Spleen (tissue), 11 donors: ENCODE results near the gene SCML1. TPM values are rescaled to one million over a fixed set of nuclear protein-coding genes. Genes with fewer than 3 reads are reported as not detected.

Source experiments
- DNase-seq: peaks from one replicate; pipeline ENCODE4 v3.0.0-alpha.2; 2020
- H3K27ac ChIP-seq, 8 donors: fragments of 200-600 bp; sonication (generic) in 7 of 8; 1 replicate in 4 of 8; 2 replicates in 4 of 8; pipeline versions ENCODE4 v1.5.0 to v1.8.0; 2016 to 2021; ENCODE audit warnings: inconsistent platforms in 4 of 8, mild to moderate bottlenecking in 4 of 8, moderate library complexity in 1 of 8
- H3K27me3 ChIP-seq, 7 donors: fragments of 200-600 bp; sonication (generic) in 6 of 7; replicated peaks in 1 of 7; 1 replicate in 4 of 7; 2 replicates in 3 of 7; pipeline versions ENCODE4 v1.5.0 to v1.8.0; 2016 to 2021; ENCODE audit warnings: inconsistent platforms in 3 of 7, mild to moderate bottlenecking in 1 of 7
- H3K36me3 ChIP-seq, 6 donors: fragments of 200-600 bp; sonication (generic) in 5 of 6; 1 replicate in 4 of 6; 2 replicates in 2 of 6; pipeline versions ENCODE4 v1.5.0 to v1.8.0; 2016 to 2021; ENCODE audit warnings: inconsistent platforms in 2 of 6
- H3K4me1 ChIP-seq, 6 donors: fragments of 200-600 bp; sonication (generic) in 5 of 6; 1 replicate in 3 of 6; 2 replicates in 3 of 6; pipeline versions ENCODE4 v1.5.0 to v1.8.0; 2016 to 2021; ENCODE audit warnings: inconsistent platforms in 3 of 6
- H3K4me3 ChIP-seq, 8 donors: fragments of 200-600 bp; sonication (generic) in 7 of 8; 1 replicate in 4 of 8; 2 replicates in 4 of 8; pipeline versions ENCODE4 v1.5.0 to v1.8.0; 2016 to 2021; ENCODE audit warnings: inconsistent platforms in 4 of 8, mild to moderate bottlenecking in 4 of 8, moderate library complexity in 2 of 8
- H3K9me3 ChIP-seq, 8 donors: fragments of 200-600 bp; sonication (generic) in 7 of 8; 1 replicate in 4 of 8; 2 replicates in 4 of 8; pipeline versions ENCODE4 v1.5.0 to v1.8.0; 2016 to 2021; ENCODE audit warnings: inconsistent platforms in 4 of 8
- POLR2A ChIP-seq, 3 donors: fragments of 450-650 bp; IDR thresholded peaks; one replicate each; pipeline ENCODE4 v1.5.1; 2017; ENCODE audit warnings: antibody characterized with exemption in 3 of 3, mild to moderate bottlenecking in 1 of 3
- POLR2AphosphoS5 ChIP-seq, 3 donors: sonication (generic); formaldehyde crosslinking; IDR thresholded peaks; one replicate each; pipeline ENCODE4 v1.5.1; 2017; ENCODE audit warnings: antibody characterized with exemption in 3 of 3
- WGBS, 5 donors: extraction: QIAGEN DNeasy Blood & Tissue Kit in 3 of 5; methylation state at CpG; one replicate each; pipeline versions ENCODE4 v1.1.5 to v1.1.7; 2013 to 2018; 5-methylcytosine and 5-hydroxymethylcytosine counted together
- intact Hi-C: fragments of 100-400 bp; cut with DNase I; formaldehyde crosslinking; loops from one replicate; pipeline ENCODE4 v1.15.0; 2023; ENCODE audit warnings: low total_unique reads
- polyA plus RNA-seq, 3 donors: library from polyadenylated mRNA; stranded (reverse); fragments of 200-250 nt; gene quantifications; one replicate each; pipeline ENCODE4 v1.2.1, GENCODE V29; 2013
- total RNA-seq, 7 donors: library from RNA; depleted of rRNA in 3 of 7; stranded (reverse); fragments of >200 nt in 3 of 7; fragmentation: NEBNext Ultra II Directional in 4 of 7; extraction: Animal tissue kit (Norgen Biotek cat#: 25700) in 4 of 7; gene quantifications; one replicate each; pipeline versions ENCODE4 v1.1.0 to v1.2.1, GENCODE V29; 2016 to 2021
- TF ChIP-seq, protein P1 (sequence below), 11 experiments: fragments of 200-600 bp in 7 of 11; fragments of 450-650 bp in 4 of 11; sonication (generic) in 4 of 11; IDR thresholded peaks in 8 of 11; conservative IDR thresholded peaks in 3 of 11; 1 replicate in 7 of 11; 2 replicates in 4 of 11; pipeline versions ENCODE4 v1.4.0 to v1.8.0; 2016 to 2021; ENCODE audit warnings: antibody characterized with exemption in 11 of 11, inconsistent platforms in 4 of 11, mild to moderate bottlenecking in 1 of 11
- donor health status: healthy with polysubstance abuse.
- donor health status: DM: no; HTN: no; CAD: no; lungs with moderate emphysema.
- donor health status: DM: no; HTN: no; CAD: no.
- donor health status: Bipolar disorder and iron deficiency.
- donor health status: healthy.
- donor health status: DM: no; HTN: no; CAD: no.
- donor health status: DM: yes; HTN: yes; CAD: no.

The SCML1 gene
- total and polyA plus RNA-seq, 10 donors: 10.4 to 22.7 (median 15.3) TPM

DNA sequence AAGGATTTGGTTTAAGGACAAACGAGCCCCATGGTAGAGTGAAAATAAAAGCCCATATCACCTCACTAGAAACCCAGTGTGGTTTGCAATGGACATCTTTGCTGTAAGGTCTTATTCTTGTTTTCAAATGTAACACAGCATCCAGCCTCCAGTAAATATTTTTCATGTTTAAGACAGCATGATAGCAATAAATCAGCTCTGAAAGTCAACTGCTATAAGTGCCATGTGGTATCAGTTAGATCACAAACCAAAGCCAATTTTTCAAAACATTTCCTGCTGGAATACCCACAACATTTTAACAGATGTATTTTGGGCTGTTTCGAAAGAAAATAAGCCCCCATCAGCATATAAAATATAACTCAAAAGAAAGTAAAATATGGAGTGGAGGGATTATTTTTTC is 24.0 kb upstream of the SCML1 start:
- 16 to 46% (median 21%) methylated on average over 2 of the region's 2 CpGs for WGBS, 5 donors
- intact Hi-C loops: no loop called here

DNA sequence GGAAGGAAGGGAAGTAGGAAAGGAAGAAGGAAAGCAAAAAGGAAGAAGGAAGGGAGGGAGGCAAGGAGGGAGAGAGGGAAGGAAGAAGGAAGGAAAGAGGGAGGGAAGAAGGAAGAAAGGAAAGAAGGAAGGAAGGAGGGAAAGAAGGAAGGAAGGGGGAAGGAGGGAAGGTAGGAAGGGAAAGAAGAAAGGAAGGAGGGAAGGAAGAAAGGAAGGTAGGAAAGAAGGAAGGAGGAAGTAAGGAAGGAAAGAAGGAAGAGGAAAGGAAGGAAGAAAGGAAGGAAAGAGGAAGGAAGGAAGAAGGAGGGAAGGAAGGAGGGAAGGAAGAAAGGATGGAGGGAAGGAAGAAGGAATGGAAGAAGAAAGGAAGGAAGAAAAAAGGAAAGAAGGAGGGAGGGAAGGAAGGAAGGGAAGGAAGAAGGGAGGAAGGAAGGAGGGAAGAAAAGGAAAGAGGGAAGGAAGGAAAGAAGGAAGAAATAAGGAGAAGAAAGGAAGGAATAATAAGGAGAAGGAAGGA is 18.6 kb upstream of the SCML1 start:
- TF ChIP-seq POLR2A (IDR thresholded peaks at IDR 0.05): no peak
- no peak for TF ChIP-seq POLR2AphosphoS5 (IDR thresholded peaks at IDR 0.05)
- TF ChIP-seq, protein P1, sequence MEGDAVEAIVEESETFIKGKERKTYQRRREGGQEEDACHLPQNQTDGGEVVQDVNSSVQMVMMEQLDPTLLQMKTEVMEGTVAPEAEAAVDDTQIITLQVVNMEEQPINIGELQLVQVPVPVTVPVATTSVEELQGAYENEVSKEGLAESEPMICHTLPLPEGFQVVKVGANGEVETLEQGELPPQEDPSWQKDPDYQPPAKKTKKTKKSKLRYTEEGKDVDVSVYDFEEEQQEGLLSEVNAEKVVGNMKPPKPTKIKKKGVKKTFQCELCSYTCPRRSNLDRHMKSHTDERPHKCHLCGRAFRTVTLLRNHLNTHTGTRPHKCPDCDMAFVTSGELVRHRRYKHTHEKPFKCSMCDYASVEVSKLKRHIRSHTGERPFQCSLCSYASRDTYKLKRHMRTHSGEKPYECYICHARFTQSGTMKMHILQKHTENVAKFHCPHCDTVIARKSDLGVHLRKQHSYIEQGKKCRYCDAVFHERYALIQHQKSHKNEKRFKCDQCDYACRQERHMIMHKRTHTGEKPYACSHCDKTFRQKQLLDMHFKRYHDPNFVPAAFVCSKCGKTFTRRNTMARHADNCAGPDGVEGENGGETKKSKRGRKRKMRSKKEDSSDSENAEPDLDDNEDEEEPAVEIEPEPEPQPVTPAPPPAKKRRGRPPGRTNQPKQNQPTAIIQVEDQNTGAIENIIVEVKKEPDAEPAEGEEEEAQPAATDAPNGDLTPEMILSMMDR (IDR thresholded peaks at IDR 0.05 in 8 of 11, conservative IDR thresholded peaks at IDR 0.05 in 3 of 11): no peak
- no peak for DNase-seq
- Histone ChIP-seq H3K9me3 (no peaks in the 10 kb centered on the region), H3K27ac (no peak overlapping the region), H3K36me3 (no peaks in the 10 kb centered on the region), H3K4me1 (no peaks in the 10 kb centered on the region), H3K27me3 (peaks cover 0 to 4% (median 0%) of the 10 kb centered on the region in 7 donors), H3K4me3 (no peak overlapping the region)
- intact Hi-C loops: no loop called here

More for the DNA sequence above, 24.0 kb upstream of the SCML1 start:
- no peak for TF ChIP-seq POLR2A (IDR thresholded peaks at IDR 0.05)
- TF ChIP-seq, protein P1 (IDR thresholded peaks at IDR 0.05 in 8 of 11, conservative IDR thresholded peaks at IDR 0.05 in 3 of 11): no peak
- no peak for TF ChIP-seq POLR2AphosphoS5 (IDR thresholded peaks at IDR 0.05)
- Histone ChIP-seq H3K27ac (no peak overlapping the region), H3K4me1 (no peaks in the 10 kb centered on the region), H3K36me3 (no peaks in the 10 kb centered on the region), H3K27me3 (no peaks in the 10 kb centered on the region), H3K4me3 (no peak overlapping the region), H3K9me3 (no peaks in the 10 kb centered on the region)
- DNase-seq: no peak

DNA sequence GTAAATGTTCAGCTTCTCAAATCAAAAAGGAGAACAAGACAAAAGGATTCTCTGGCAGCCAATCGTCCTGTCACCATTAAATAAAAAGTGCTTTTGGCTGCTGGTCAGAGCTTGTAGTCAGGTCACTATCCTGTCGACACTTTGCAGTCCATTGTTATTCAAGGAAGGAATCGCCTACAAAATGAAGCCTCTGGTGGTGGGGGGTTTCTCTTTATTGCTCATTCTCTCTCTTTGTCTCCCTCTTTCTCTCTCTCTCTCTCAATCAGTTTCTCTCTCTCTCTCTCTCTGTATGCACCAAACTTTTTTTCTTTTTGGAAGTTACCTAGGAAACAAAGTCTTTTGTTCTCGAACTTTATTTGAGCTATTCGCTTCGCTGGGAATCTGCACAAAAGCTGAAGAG is 17.6 kb upstream of the SCML1 start:
- no peaks in the 10 kb centered on the region for H3K9me3 ChIP-seq
- 61 to 84% (median 78%) methylated on average over 6 of the region's 6 CpGs for WGBS, 5 donors
- TF ChIP-seq POLR2A (IDR thresholded peaks at IDR 0.05) (no peak), POLR2AphosphoS5 (IDR thresholded peaks at IDR 0.05) (no peak)
- TF ChIP-seq, protein P1 (IDR thresholded peaks at IDR 0.05 in 8 of 11, conservative IDR thresholded peaks at IDR 0.05 in 3 of 11): no peak
- no peak overlapping the region for H3K4me3 ChIP-seq
- DNase-seq: no peak
- peaks cover 0 to 4% (median 0%) of the 10 kb centered on the region in 7 donors for H3K27me3 ChIP-seq
- no peak overlapping the region for H3K27ac ChIP-seq
- intact Hi-C loops: no loop called here
- no peaks in the 10 kb centered on the region for H3K36me3 ChIP-seq
- H3K4me1 ChIP-seq: no peaks in the 10 kb centered on the region

DNA sequence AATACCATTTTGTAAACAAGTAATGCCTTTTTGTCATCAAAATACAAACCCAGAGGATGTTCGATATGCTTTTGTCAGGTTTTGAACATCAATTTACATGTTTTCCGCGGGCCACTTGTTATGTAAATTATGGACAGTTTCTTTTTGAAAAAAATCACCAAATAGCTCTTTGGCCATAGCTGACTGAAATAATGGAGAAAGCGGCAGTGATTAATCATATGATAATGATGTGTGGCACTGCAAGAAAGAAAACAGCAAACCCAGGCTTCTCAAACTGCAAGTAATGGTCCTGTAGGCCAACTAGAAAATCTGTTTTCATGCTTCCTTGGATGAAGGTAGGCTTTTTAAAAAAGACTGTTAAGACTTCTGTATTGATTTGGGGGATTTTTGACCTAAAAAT is 15.6 kb upstream of the SCML1 start:
- 66 to 91% (median 78%) methylated on average over 4 of the region's 4 CpGs for WGBS, 5 donors
- H3K9me3 ChIP-seq: no peaks in the 10 kb centered on the region
- no peak for TF ChIP-seq POLR2AphosphoS5 (IDR thresholded peaks at IDR 0.05)
- TF ChIP-seq, protein P1 (IDR thresholded peaks at IDR 0.05 in 8 of 11, conservative IDR thresholded peaks at IDR 0.05 in 3 of 11): no peak
- TF ChIP-seq POLR2A (IDR thresholded peaks at IDR 0.05): no peak

More for the DNA sequence above, 15.6 kb upstream of the SCML1 start:
- Histone ChIP-seq H3K27ac (no peak overlapping the region), H3K4me1 (no peaks in the 10 kb centered on the region), H3K4me3 (no peak overlapping the region), H3K36me3 (no peaks in the 10 kb centered on the region), H3K27me3 (peaks cover 0 to 13% (median 0%) of the 10 kb centered on the region in 7 donors)
- intact Hi-C loops: no loop called here
- DNase-seq: no peak
